Activated B cell treated with CpG ODN at 0.5 μM for 24 hours (primary cell): Measurements from ENCODE around the gene PTPN1. TPM values are rescaled to one million over a fixed set of nuclear protein-coding genes. Genes with fewer than 3 reads are reported as not detected.

Source experiments
- ATAC-seq: fragments of 200-7000 bp; cut with Tn5 transposase; one replicate; pipeline ENCODE4 v1.10.0; 2021; ENCODE audit warnings: low read depth, mild to moderate bottlenecking, moderate library complexity
- CTCF ChIA-PET: fragments of 350-600 bp; sonication (Branson Sonifier 250); formaldehyde crosslinking; loops from one replicate; lab custom pipeline; 2021; ENCODE audit warnings: antibody characterized with exemption; lab: Charles Lee
- POLR2A ChIA-PET: fragments of 350-600 bp; sonication (Branson Sonifier 250); formaldehyde crosslinking; loops from one replicate; lab custom pipeline; 2021; ENCODE audit warnings: antibody characterized with exemption; lab: Charles Lee
- DNase-seq: peaks from one replicate; pipeline ENCODE4 v3.0.0; 2022
- H3K27ac Mint-ChIP-seq: one replicate; pipeline ENCODE4 v1.8.0; 2020; ENCODE audit warnings: mixed read lengths
- H3K27me3 Mint-ChIP-seq: one replicate; pipeline ENCODE4 v1.8.0; 2021; ENCODE audit warnings: mixed read lengths
- H3K36me3 Mint-ChIP-seq: one replicate; pipeline ENCODE4 v1.8.0; 2021; ENCODE audit warnings: low read depth, mixed read lengths
- H3K4me1 Mint-ChIP-seq: one replicate; pipeline ENCODE4 v1.8.0; 2021; ENCODE audit warnings: mixed read lengths
- H3K4me3 Mint-ChIP-seq: one replicate; pipeline ENCODE4 v1.8.0; 2020; ENCODE audit warnings: mild to moderate bottlenecking, mixed read lengths
- H3K9me3 Mint-ChIP-seq: one replicate; pipeline ENCODE4 v1.8.0; 2020; ENCODE audit warnings: mixed read lengths
- CTCF ChIP-seq: fragments of 200-600 bp; IDR thresholded peaks from one replicate; pipeline ENCODE4 v1.8.0; 2022; ENCODE audit warnings: antibody characterized with exemption, mild to moderate bottlenecking
- intact Hi-C: fragments of 100-400 bp; cut with micrococcal nuclease; formaldehyde crosslinking; loops from one replicate; pipeline ENCODE4 v1.15.1; 2024
- total RNA-seq: library from RNA; stranded (reverse); gene quantifications from 2 replicates; pipeline ENCODE4 v1.2.3, GENCODE V29; 2022

The PTPN1 gene
- total RNA-seq, 1 donor from 2014 or later, result 227 TPM

GRCh38 chr20:50629670-50630045 is 119.5 kb downstream of the PTPN1 start:
- ChIA-PET POLR2A (no interaction called here), CTCF (no interaction called here)
- TF ChIP-seq CTCF, result no peak
- Mint-ChIP-seq H3K4me1 (no peaks in the 10 kb centered on the region), H3K9me3 (no peaks in the 10 kb centered on the region), H3K27ac (no peak overlapping the region), H3K36me3 (no peaks in the 10 kb centered on the region), H3K27me3 (peaks cover 6% of the 10 kb centered on the region), H3K4me3 (no peak overlapping the region)
- intact Hi-C loops, result no loop called here
- DNase-seq (no peak), ATAC-seq (no peak)

GRCh38 chr20:50630578-50631263 is 120.5 kb downstream of the PTPN1 start:
- Mint-ChIP-seq H3K36me3 (no peaks in the 10 kb centered on the region), H3K27ac (no peak overlapping the region), H3K4me3 (no peak overlapping the region), H3K27me3 (peaks cover 6% of the 10 kb centered on the region), H3K4me1 (no peaks in the 10 kb centered on the region), H3K9me3 (no peaks in the 10 kb centered on the region)
- no peak for DNase-seq
- intact Hi-C loops, result no loop called here
- CTCF ChIA-PET, result no interaction called here
- POLR2A ChIA-PET, result no interaction called here
- TF ChIP-seq CTCF, result no peak
- no peak for ATAC-seq

- intact Hi-C loops, result no loop called here
- H3K36me3 Mint-ChIP-seq, result no peaks in the 10 kb centered on the region
- no peaks in the 10 kb centered on the region for H3K9me3 Mint-ChIP-seq
- DNase-seq (no peak), ATAC-seq (no peak)
- no peak overlapping the region for H3K4me3 Mint-ChIP-seq
- H3K27ac Mint-ChIP-seq, result no peak overlapping the region
- ChIA-PET POLR2A (no interaction called here), CTCF (no interaction called here)
- no peak for TF ChIP-seq CTCF
- no peaks in the 10 kb centered on the region for H3K4me1 Mint-ChIP-seq
- peaks cover 6% of the 10 kb centered on the region for H3K27me3 Mint-ChIP-seq
Observed at GRCh38 chr20:50632236-50632635, 122.1 kb downstream of the PTPN1 start.

GRCh38 chr20:50632701-50633100 is 122.5 kb downstream of the PTPN1 start:
- H3K9me3 Mint-ChIP-seq, result no peaks in the 10 kb centered on the region
- peaks cover 6% of the 10 kb centered on the region for H3K27me3 Mint-ChIP-seq
- TF ChIP-seq CTCF, result no peak
- DNase-seq, result no peak
- H3K36me3 Mint-ChIP-seq, result no peaks in the 10 kb centered on the region
- ChIA-PET CTCF (no interaction called here), POLR2A (no interaction called here)
- no peak overlapping the region for H3K27ac Mint-ChIP-seq
- no peak overlapping the region for H3K4me3 Mint-ChIP-seq
- intact Hi-C loops, result no loop called here
- H3K4me1 Mint-ChIP-seq, result no peaks in the 10 kb centered on the region
- no peak for ATAC-seq

DNA sequence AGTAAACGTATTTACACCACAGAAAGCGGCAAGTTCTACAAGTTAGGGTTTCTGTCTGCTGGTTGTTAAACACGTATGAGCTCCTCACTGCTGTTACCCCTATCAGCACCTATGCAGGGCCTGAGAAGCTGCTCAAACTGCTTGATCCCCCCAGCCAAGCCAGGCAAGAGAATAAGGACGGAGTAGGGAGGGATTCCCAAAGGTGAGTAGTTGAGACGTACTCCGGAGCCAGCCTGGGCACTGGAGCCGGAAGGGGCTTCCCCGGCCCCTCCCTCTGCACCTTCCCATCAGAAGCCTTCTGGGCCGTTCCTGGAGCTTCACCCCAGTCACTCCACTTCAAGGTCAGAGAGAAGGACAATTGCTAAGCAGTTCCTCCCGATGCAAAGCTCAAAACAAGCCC is 123.2 kb downstream of the PTPN1 start:
- ChIA-PET CTCF (no interaction called here), POLR2A (no interaction called here)
- no peaks in the 10 kb centered on the region for H3K36me3 Mint-ChIP-seq
- no peak overlapping the region for H3K4me3 Mint-ChIP-seq
- intact Hi-C loops, result no loop called here
- H3K27ac Mint-ChIP-seq, result no peak overlapping the region
- ATAC-seq (no peak), DNase-seq (no peak)
- H3K27me3 Mint-ChIP-seq, result peaks cover 2% of the 10 kb centered on the region
- TF ChIP-seq CTCF, result no peak
- no peaks in the 10 kb centered on the region for H3K9me3 Mint-ChIP-seq
- no peaks in the 10 kb centered on the region for H3K4me1 Mint-ChIP-seq
